Sigmoid colon (tissue), 7 donors: ENCODE measurements around the gene JDP2. TPM values are rescaled to one million over a fixed set of nuclear protein-coding genes. Genes with fewer than 3 reads are reported as not detected.
A peak's percentile ranks its signal among the peaks of the same experiment; 100 is the strongest.

Source experiments
- DNase-seq: peaks from one replicate; pipeline ENCODE4 v3.0.0-alpha.2; 2019
- H3K27ac ChIP-seq, 4 donors: fragments of 200-600 bp; sonication (generic); one replicate each; pipeline ENCODE4 v1.5.1; 2016 to 2019; ENCODE audit warnings: mild to moderate bottlenecking in 1 of 4
- H3K27me3 ChIP-seq, 3 donors: fragments of 200-600 bp; sonication (generic); one replicate each; pipeline ENCODE4 v1.5.1; 2019; ENCODE audit warnings: mild to moderate bottlenecking in 1 of 3
- H3K36me3 ChIP-seq, 4 donors: fragments of 200-600 bp; sonication (generic); one replicate each; pipeline ENCODE4 v1.5.1; 2016 to 2019
- H3K4me1 ChIP-seq, 4 donors: fragments of 200-600 bp; sonication (generic); one replicate each; pipeline ENCODE4 v1.5.1; 2017 to 2019
- H3K4me3 ChIP-seq, 4 donors: fragments of 200-600 bp; sonication (generic); one replicate each; pipeline ENCODE4 v1.5.1; 2017 to 2019; ENCODE audit warnings: mild to moderate bottlenecking in 2 of 4, moderate library complexity in 1 of 4
- H3K9me3 ChIP-seq, 4 donors: fragments of 200-600 bp in 3 of 4; sonication (generic) in 3 of 4; one replicate each; pipeline versions ENCODE4 v1.5.1 to v1.6.1; 2013 to 2019
- CTCF ChIP-seq, 4 experiments: fragments of 450-650 bp in 3 of 4; fragments of 200-600 bp in 1 of 4; IDR thresholded peaks; one replicate each; pipeline ENCODE4 v1.5.1; 2016 to 2019; ENCODE audit warnings: antibody characterized with exemption in 4 of 4, mild to moderate bottlenecking in 3 of 4, moderate library complexity in 2 of 4
- EP300 ChIP-seq, 4 donors: sonication (generic); formaldehyde crosslinking; IDR thresholded peaks; one replicate each; pipeline ENCODE4 v1.6.1; 2017; ENCODE audit warnings: antibody characterized with exemption in 4 of 4
- POLR2A ChIP-seq, 2 donors: fragments of 450-650 bp; IDR thresholded peaks; one replicate each; pipeline ENCODE4 v1.6.1; 2016; ENCODE audit warnings: antibody characterized with exemption in 2 of 2, mild to moderate bottlenecking in 2 of 2, moderate library complexity in 2 of 2
- POLR2AphosphoS5 ChIP-seq, 4 donors: sonication (generic); formaldehyde crosslinking; IDR thresholded peaks; one replicate each; pipeline ENCODE4 v1.6.1; 2017; ENCODE audit warnings: antibody characterized with exemption in 4 of 4
- WGBS, 2 donors: extraction: QIAGEN DNeasy Blood & Tissue Kit; methylation state at CpG; one replicate each; pipeline ENCODE4 v1.1.7; 2013; 5-methylcytosine and 5-hydroxymethylcytosine counted together
- intact Hi-C: fragments of 100-400 bp; cut with DNase I; formaldehyde crosslinking; loops from one replicate; pipeline ENCODE4 v1.15.1; 2023
- polyA plus RNA-seq, 3 donors: library from polyadenylated mRNA; stranded (reverse); fragments of 200-250 nt; gene quantifications; one replicate each; pipeline ENCODE4 v1.2.3, GENCODE V29; 2013
- total RNA-seq, 4 donors: library from RNA; depleted of rRNA; stranded (reverse); fragments of >200 nt; gene quantifications; one replicate each; pipeline ENCODE4 v1.1.0, GENCODE V29; 2016
- donor health status: healthy with polysubstance abuse.
- donor health status: Bipolar disorder and iron deficiency.
- donor health status: healthy.

The JDP2 gene
- total and polyA plus RNA-seq, 7 donors: 24.5 to 90.0 (median 54.9) TPM

DNA sequence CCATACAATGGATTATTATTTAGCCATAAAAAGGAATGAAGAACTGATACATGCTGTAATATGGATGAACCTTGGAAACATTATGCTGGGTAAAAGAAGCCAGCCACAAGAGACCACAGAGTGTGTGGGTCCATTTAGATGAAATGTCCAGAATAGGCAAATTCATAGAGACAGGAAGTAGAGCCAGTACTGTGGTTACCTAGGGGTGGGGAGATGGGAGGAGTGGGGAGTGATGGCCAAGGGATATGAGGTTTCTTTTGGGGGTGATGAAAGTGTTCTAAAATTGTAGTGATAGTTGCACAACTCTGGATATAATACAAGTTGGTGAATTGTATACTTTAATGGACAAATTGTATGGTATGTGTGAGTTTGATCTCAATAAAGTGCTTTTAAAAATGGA is 18.6 kb downstream of the JDP2 start:
- H3K27me3 ChIP-seq: no peaks in the 10 kb centered on the region
- peaks cover 0 to 20% (median 7%) of the 10 kb centered on the region in 4 donors for H3K36me3 ChIP-seq
- intact Hi-C loops: no loop called here
- peaks cover 0 to 53% (median 45%) of the 10 kb centered on the region in 4 donors for H3K4me1 ChIP-seq
- peak; percentile 11 for DNase-seq
- TF ChIP-seq POLR2A (IDR thresholded peaks at IDR 0.05) (no peak), CTCF (IDR thresholded peaks at IDR 0.05) (no peak), EP300 (IDR thresholded peaks at IDR 0.05) (no peak)
- no peaks in the 10 kb centered on the region for H3K9me3 ChIP-seq
- no peak overlapping the region for H3K27ac ChIP-seq
- no peak overlapping the region for H3K4me3 ChIP-seq

DNA sequence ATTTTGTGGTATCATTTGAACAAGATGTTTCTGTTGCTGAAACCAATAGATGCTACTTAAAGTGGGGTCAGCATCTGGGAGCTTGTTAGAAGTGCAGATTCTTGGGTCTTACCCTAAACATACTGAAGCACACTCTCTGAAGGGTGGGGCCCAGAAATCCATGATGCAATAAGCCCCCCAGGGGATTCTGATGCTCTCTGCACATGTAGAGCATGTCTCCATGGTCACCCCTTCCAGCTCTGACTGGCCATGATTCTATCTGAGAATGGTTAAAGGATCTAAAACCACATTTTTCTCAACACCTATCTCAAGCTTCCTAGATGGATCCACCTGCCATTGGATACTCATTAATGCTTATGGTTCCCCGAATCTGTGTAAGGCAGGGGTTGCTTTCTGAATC is 20.4 kb downstream of the JDP2 start:
- Histone ChIP-seq H3K27me3 (no peaks in the 10 kb centered on the region), H3K4me1 (peaks cover 0 to 59% (median 49%) of the 10 kb centered on the region in 4 donors), H3K9me3 (no peaks in the 10 kb centered on the region), H3K27ac (peak overlapping the region in 1 of 4 donors; percentile 72), H3K4me3 (no peak overlapping the region), H3K36me3 (peaks cover 0 to 20% (median 7%) of the 10 kb centered on the region in 4 donors)
- WGBS, 2 donors: 82 to 96% methylated on average over 1 of the region's 1 CpG
- TF ChIP-seq POLR2A (IDR thresholded peaks at IDR 0.05) (no peak), EP300 (IDR thresholded peaks at IDR 0.05) (no peak), POLR2AphosphoS5 (IDR thresholded peaks at IDR 0.05) (no peak), CTCF (IDR thresholded peaks at IDR 0.05) (no peak)
- peak; percentile 61 for DNase-seq
- intact Hi-C loops: no loop called here

GRCh38 chr14:75449036-75449435 is 21.2 kb downstream of the JDP2 start:
- H3K9me3 ChIP-seq: no peaks in the 10 kb centered on the region
- H3K27ac ChIP-seq: peak overlapping the region; percentile 72 to 86 (median 80)
- TF ChIP-seq CTCF (IDR thresholded peaks at IDR 0.05): no peak
- no peak for TF ChIP-seq POLR2AphosphoS5 (IDR thresholded peaks at IDR 0.05)
- no peak for TF ChIP-seq EP300 (IDR thresholded peaks at IDR 0.05)
- TF ChIP-seq POLR2A (IDR thresholded peaks at IDR 0.05): no peak
- peaks cover 0 to 60% (median 53%) of the 10 kb centered on the region in 4 donors for H3K4me1 ChIP-seq
- WGBS, 2 donors: 6 to 53% methylated on average over 2 of the region's 2 CpGs
- no peak for DNase-seq
- H3K36me3 ChIP-seq: peaks cover 0 to 15% (median 7%) of the 10 kb centered on the region in 4 donors
- no peaks in the 10 kb centered on the region for H3K27me3 ChIP-seq
- intact Hi-C loops: no loop called here
- no peak overlapping the region for H3K4me3 ChIP-seq

- peaks cover 0 to 67% (median 59%) of the 10 kb centered on the region in 4 donors for H3K4me1 ChIP-seq
- H3K9me3 ChIP-seq: no peaks in the 10 kb centered on the region
- no peak overlapping the region for H3K4me3 ChIP-seq
- no peaks in the 10 kb centered on the region for H3K27me3 ChIP-seq
- TF ChIP-seq EP300 (IDR thresholded peaks at IDR 0.05) (no peak), POLR2A (IDR thresholded peaks at IDR 0.05) (no peak), CTCF (IDR thresholded peaks at IDR 0.05) (no peak), POLR2AphosphoS5 (IDR thresholded peaks at IDR 0.05) (no peak)
- H3K36me3 ChIP-seq: peaks cover 0 to 8% (median 5%) of the 10 kb centered on the region in 4 donors
- intact Hi-C loops: loop anchor here (2.0 kb wide), 1 partner anchor 15 kb away; no protein-coding TSS in a partner anchor
- DNase-seq: no peak
- peak overlapping the region; percentile 72 to 86 (median 80) for H3K27ac ChIP-seq
- WGBS, 2 donors: 20 to 59% methylated on average over 4 of the region's 4 CpGs
These were observed 21.9 kb downstream of the JDP2 start for GRCh38 chr14:75449696-75450095.
